Astrocyte of the spinal cord (primary cell): Measurements from ENCODE around the gene SYNDIG1L.

Experiments
- DNase-seq: peaks from one replicate; pipeline ENCODE4 v3.0.0; 2011; ENCODE audit warnings: low read depth, low spot score
- H3K4me3 ChIP-seq: 2 replicates; pipeline ENCODE4 v1.5.1; 2011; ENCODE audit warnings: low read depth, mild to moderate bottlenecking, low read length, moderate library complexity
- in situ Hi-C: cut with HindIII; loops from 2 replicates; pipeline ENCODE4 v1.10.0; 2017; ENCODE audit warnings: low sequenced_read_pairs
- TF ChIP-seq, protein P1 (sequence below): IDR thresholded peaks from 2 replicates; pipeline ENCODE4 v1.5.1; 2012; ENCODE audit warnings: low read depth, mild to moderate bottlenecking, low read length, inconsistent platforms

Gene SYNDIG1L

GRCh38 chr14:74425525-74426201 lies 347 bp downstream of the SYNDIG1L start:
- TF ChIP-seq, protein P1, sequence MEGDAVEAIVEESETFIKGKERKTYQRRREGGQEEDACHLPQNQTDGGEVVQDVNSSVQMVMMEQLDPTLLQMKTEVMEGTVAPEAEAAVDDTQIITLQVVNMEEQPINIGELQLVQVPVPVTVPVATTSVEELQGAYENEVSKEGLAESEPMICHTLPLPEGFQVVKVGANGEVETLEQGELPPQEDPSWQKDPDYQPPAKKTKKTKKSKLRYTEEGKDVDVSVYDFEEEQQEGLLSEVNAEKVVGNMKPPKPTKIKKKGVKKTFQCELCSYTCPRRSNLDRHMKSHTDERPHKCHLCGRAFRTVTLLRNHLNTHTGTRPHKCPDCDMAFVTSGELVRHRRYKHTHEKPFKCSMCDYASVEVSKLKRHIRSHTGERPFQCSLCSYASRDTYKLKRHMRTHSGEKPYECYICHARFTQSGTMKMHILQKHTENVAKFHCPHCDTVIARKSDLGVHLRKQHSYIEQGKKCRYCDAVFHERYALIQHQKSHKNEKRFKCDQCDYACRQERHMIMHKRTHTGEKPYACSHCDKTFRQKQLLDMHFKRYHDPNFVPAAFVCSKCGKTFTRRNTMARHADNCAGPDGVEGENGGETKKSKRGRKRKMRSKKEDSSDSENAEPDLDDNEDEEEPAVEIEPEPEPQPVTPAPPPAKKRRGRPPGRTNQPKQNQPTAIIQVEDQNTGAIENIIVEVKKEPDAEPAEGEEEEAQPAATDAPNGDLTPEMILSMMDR, result no peak
- H3K4me3 ChIP-seq, result no peak overlapping the region
- in situ Hi-C loops, result no loop called here
- no peak for DNase-seq

DNA sequence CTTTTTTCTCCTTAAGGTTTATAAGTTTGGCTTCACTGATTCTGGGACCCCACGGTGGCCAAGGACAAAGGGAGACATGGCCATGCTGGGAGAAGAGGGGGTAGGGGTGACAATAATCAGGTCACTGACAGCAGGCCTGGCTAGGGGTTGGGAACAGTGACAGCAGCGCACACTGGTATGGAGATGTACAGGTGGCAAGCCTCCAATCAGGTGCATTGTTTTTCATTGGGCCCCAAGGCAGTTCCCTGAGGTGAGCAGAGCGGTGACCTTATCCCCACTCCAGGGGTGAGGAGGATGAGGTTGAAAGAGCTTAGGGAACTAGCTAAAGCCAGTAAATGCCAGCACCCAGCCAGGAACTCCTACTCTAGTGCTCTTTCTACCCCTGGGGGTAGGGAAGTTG lies 1.4 kb downstream of the SYNDIG1L start:
- DNase-seq, result no peak
- no peak overlapping the region for H3K4me3 ChIP-seq
- in situ Hi-C loops, result no loop called here
- TF ChIP-seq, protein P1, result no peak

DNA sequence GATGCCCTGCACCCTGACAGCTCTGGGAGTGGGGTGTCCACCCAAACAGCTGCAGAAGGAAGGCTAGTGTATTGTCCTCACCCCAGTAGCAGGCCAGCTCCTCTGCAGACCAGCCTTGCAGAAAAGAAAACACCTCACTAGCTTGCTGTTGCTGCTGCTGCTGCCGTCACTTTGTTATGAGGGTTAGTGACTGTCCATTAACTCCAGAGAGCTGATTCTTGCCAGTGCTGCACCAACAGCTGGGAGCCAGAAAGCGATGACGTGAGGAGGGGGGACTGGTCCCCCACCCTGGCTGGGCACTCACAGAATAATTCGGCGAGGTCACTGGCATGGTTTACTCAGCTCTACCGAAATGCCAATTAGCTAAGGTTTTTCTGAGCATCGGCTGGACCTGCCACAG lies 2.8 kb downstream of the SYNDIG1L start:
- H3K4me3 ChIP-seq, result no peak overlapping the region
- in situ Hi-C loops, result no loop called here
- no peak for DNase-seq
- TF ChIP-seq, protein P1, result no peak

DNA sequence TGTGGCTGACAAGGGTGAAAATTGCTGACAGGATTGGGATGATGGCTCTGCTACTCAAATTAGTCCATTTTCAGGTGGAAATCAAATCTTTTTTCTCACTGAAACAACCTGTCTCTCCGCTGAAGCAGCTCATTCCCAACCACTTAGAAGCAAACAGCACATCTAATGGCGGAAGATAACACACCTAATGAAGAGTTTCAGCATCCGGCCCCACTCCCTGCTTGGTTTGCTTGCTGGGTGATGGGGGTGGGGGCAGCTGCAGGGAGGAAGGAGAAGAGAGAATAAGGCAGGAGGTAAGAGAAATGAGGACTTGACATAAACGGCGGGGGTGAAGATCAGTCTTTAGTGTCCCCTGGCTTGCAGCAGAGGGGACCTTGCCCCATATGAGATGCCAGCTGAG lies 4.0 kb downstream of the SYNDIG1L start:
- H3K4me3 ChIP-seq, result no peak overlapping the region
- TF ChIP-seq, protein P1, result no peak
- in situ Hi-C loops, result no loop called here
- DNase-seq, result no peak

DNA sequence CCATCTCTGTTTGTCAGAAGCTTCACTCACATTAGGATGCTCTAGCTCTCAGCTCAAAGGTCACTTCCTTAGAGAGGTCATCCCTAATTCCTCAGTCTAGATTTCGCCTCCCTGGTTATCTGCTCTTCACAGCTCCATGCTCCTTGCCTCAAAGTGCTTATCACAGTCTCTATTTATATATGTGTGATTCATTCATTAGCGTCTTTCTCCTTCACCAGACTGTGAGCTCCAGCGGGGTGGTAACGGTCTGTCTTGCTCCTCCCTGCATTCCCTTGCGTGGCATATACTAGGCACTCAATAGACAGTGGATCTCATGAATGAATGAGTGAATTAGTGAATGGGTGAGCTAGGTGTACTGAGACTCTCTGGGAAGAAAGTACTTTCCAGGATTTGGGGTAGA lies 6.9 kb downstream of the SYNDIG1L start:
- in situ Hi-C loops, result no loop called here
- H3K4me3 ChIP-seq, result no peak overlapping the region
- TF ChIP-seq, protein P1, result no peak
- DNase-seq, result no peak

GRCh38 chr14:74418031-74418430 lies 8.0 kb downstream of the SYNDIG1L start:
- TF ChIP-seq, protein P1, result no peak
- H3K4me3 ChIP-seq, result no peak overlapping the region
- no peak for DNase-seq
- in situ Hi-C loops, result no loop called here
